Liver (tissue), 9 donors: Measurements from ENCODE around the gene PRR30. TPM values are rescaled to one million over a fixed set of nuclear protein-coding genes. Genes with fewer than 3 reads are reported as not detected.

Source experiments
- DNase-seq: peaks from one replicate; pipeline ENCODE4 v3.0.0-alpha.2; 2017; ENCODE audit warnings: low spot score
- H3K27ac ChIP-seq, 2 donors: one replicate each; pipeline ENCODE4 v1.7.0; 2013; ENCODE audit warnings: inconsistent platforms in 2 of 2, low read length in 2 of 2, control low read depth in 1 of 2, low read depth in 1 of 2, mild to moderate bottlenecking in 1 of 2
- H3K27me3 ChIP-seq, 4 donors: one replicate each; pipeline versions ENCODE4 v1.6.1 to v1.7.0; 2013; ENCODE audit warnings: low read length in 3 of 4, inconsistent platforms in 1 of 4, mild to moderate bottlenecking in 1 of 4, moderate library complexity in 1 of 4; ENCODE audit not compliant: control insufficient read depth in 4 of 4, insufficient read depth in 4 of 4
- H3K36me3 ChIP-seq, 4 donors: one replicate each; pipeline versions ENCODE4 v1.6.1 to v1.7.0; 2013; ENCODE audit warnings: low read length in 3 of 4, mild to moderate bottlenecking in 3 of 4, low read depth in 1 of 4, moderate library complexity in 1 of 4; ENCODE audit not compliant: control insufficient read depth in 4 of 4, insufficient read depth in 3 of 4
- H3K4me1 ChIP-seq, 4 donors: one replicate each; pipeline versions ENCODE4 v1.6.1 to v1.7.0; 2013; ENCODE audit warnings: low read length in 3 of 4, mild to moderate bottlenecking in 3 of 4, moderate library complexity in 1 of 4; ENCODE audit not compliant: control insufficient read depth in 4 of 4, insufficient read depth in 4 of 4
- H3K4me3 ChIP-seq, 3 donors: one replicate each; pipeline versions ENCODE4 v1.6.1 to v1.7.0; 2013; ENCODE audit warnings: low read length in 3 of 3, control low read depth in 1 of 3, low read depth in 1 of 3, mild to moderate bottlenecking in 1 of 3
- H3K9ac ChIP-seq, 2 donors: one replicate each; pipeline ENCODE4 v1.7.0; 2013; ENCODE audit warnings: low read length in 2 of 2, mild to moderate bottlenecking in 2 of 2, moderate library complexity in 2 of 2, control low read depth in 1 of 2, low read depth in 1 of 2
- H3K9me3 ChIP-seq, 4 donors: one replicate each; pipeline versions ENCODE4 v1.6.1 to v1.7.0; 2013; ENCODE audit warnings: low read length in 3 of 4; ENCODE audit not compliant: control insufficient read depth in 4 of 4
- ATF3 ChIP-seq: IDR thresholded peaks from 2 replicates; pipeline ENCODE4 v1.6.1; 2016; ENCODE audit warnings: antibody characterized with exemption
- CTCF ChIP-seq: fragments of 150-350 bp; IDR thresholded peaks from 2 replicates; pipeline ENCODE4 v1.5.1; 2017; ENCODE audit warnings: improper control_type of control experiment, low read depth, low read length; ENCODE audit not compliant: missing input control
- EGR1 ChIP-seq, 2 donors: IDR thresholded peaks; 2 replicates each; pipeline ENCODE4 v1.6.1; 2016 to 2018; ENCODE audit warnings: antibody characterized with exemption in 2 of 2, low read depth in 2 of 2
- FOXA1 ChIP-seq: IDR thresholded peaks from 2 replicates; pipeline ENCODE4 v1.6.1; 2016; ENCODE audit warnings: antibody characterized with exemption
- FOXA2 ChIP-seq: IDR thresholded peaks from 2 replicates; pipeline ENCODE4 v1.6.1; 2016; ENCODE audit warnings: antibody characterized with exemption
- GABPA ChIP-seq, 2 donors: IDR thresholded peaks in 1 of 2; conservative IDR thresholded peaks in 1 of 2; 2 replicates each; pipeline ENCODE4 v1.6.1; 2016; ENCODE audit warnings: antibody characterized with exemption in 2 of 2, mild to moderate bottlenecking in 1 of 2, moderate library complexity in 1 of 2
- HNF4A ChIP-seq, 2 donors: conservative IDR thresholded peaks; 2 replicates each; pipeline ENCODE4 v1.6.1; 2016; ENCODE audit warnings: antibody characterized with exemption in 2 of 2, mild to moderate bottlenecking in 2 of 2
- HNF4G ChIP-seq: IDR thresholded peaks from 2 replicates; pipeline ENCODE4 v1.6.1; 2016; ENCODE audit warnings: antibody characterized with exemption
- JUND ChIP-seq, 2 donors: IDR thresholded peaks; 2 replicates each; pipeline ENCODE4 v1.6.1; 2016; ENCODE audit warnings: antibody characterized with exemption in 2 of 2
- NR2F2 ChIP-seq: IDR thresholded peaks from 2 replicates; pipeline ENCODE4 v1.6.1; 2016; ENCODE audit warnings: antibody characterized with exemption
- RAD21 ChIP-seq, 2 donors: IDR thresholded peaks; 2 replicates each; pipeline ENCODE4 v1.6.1; 2016; ENCODE audit warnings: antibody characterized with exemption in 2 of 2, mild to moderate bottlenecking in 2 of 2
- RXRA ChIP-seq, 2 donors: IDR thresholded peaks; 2 replicates each; pipeline ENCODE4 v1.6.1; 2017 to 2018; ENCODE audit warnings: antibody characterized with exemption in 2 of 2, mild to moderate bottlenecking in 1 of 2
- SP1 ChIP-seq: IDR thresholded peaks from 2 replicates; pipeline ENCODE4 v1.6.1; 2018; ENCODE audit warnings: antibody characterized with exemption, mild to moderate bottlenecking
- TAF1 ChIP-seq: conservative IDR thresholded peaks from 2 replicates; pipeline ENCODE4 v1.6.1; 2016; ENCODE audit warnings: antibody characterized with exemption, mild to moderate bottlenecking
- YY1 ChIP-seq: IDR thresholded peaks from 2 replicates; pipeline ENCODE4 v1.6.1; 2016; ENCODE audit warnings: antibody characterized with exemption, mild to moderate bottlenecking
- ZBTB33 ChIP-seq: IDR thresholded peaks from 2 replicates; pipeline ENCODE4 v1.6.1; 2016; ENCODE audit warnings: antibody characterized with exemption
- WGBS: extraction: QIAGEN DNeasy Blood & Tissue Kit; methylation state at CpG from one replicate; pipeline ENCODE4 v1.1.7; 2013; 5-methylcytosine and 5-hydroxymethylcytosine counted together
- polyA plus RNA-seq, 2 donors: library from polyadenylated mRNA; stranded (reverse) in 1 of 2; unstranded in 1 of 2; fragments of 200-250 nt in 1 of 2; fragments of >200 nt in 1 of 2; fragmentation: Nextera tagmentation in 1 of 2; extraction: Ambion mirVana in 1 of 2; gene quantifications; one replicate each; pipeline versions ENCODE4 v1.2.1 to v1.2.3, GENCODE V29; 2013 to 2015
- total RNA-seq, 2 donors: library from RNA; depleted of rRNA; stranded (reverse); fragments of >200 nt; gene quantifications; one replicate each; pipeline ENCODE4 v1.2.3, GENCODE V29; 2014
- TF ChIP-seq, protein P1 (sequence below): IDR thresholded peaks from 2 replicates; pipeline ENCODE4 v1.6.1; 2016; ENCODE audit warnings: antibody characterized with exemption
- TF ChIP-seq, protein P2 (sequence below): IDR thresholded peaks from 2 replicates; pipeline ENCODE4 v1.6.1; 2016; ENCODE audit warnings: antibody characterized with exemption, mild to moderate bottlenecking
- donor health status: healthy.
- donor health status: healthy.
- donor health status: healthy.
- donor health status: healthy.
- donor health status: healthy.

The PRR30 gene
- total and polyA plus RNA-seq, 4 donors = not detected

GRCh38 chr2:27118525-27119329, 20.5 kb downstream of the PRR30 start, which contains the start of gene CGREF1:
Gene CGREF1 (minus strand): TSS chr2:27119128. CDS start chr2:27104366, 14,762 bp downstream.
- H3K36me3 ChIP-seq = no peaks in the 10 kb centered on the region
- no peaks in the 10 kb centered on the region for H3K9me3 ChIP-seq
- H3K4me1 ChIP-seq = peaks cover 0 to 18% (median 13%) of the 10 kb centered on the region in 4 donors
- TF ChIP-seq HNF4G (no peak), HNF4A (conservative IDR thresholded peaks at IDR 0.05) (no peak), JUND (IDR thresholded peaks at IDR 0.05) (no peak), FOXA2 (no peak), YY1 (no peak), FOXA1 (no peak), ATF3 (no peak), NR2F2 (no peak), TAF1 (no peak), RXRA (IDR thresholded peaks at IDR 0.05) (no peak), EGR1 (IDR thresholded peaks at IDR 0.05; ENCODE audit: low read depth in 2 of 2) (no peak), RAD21 (IDR thresholded peaks at IDR 0.05) (no peak), ZBTB33 (no peak), SP1 (no peak), CTCF (no peak), GABPA (IDR thresholded peaks at IDR 0.05 in 1 of 2, conservative IDR thresholded peaks at IDR 0.05 in 1 of 2) (no peak)
- TF ChIP-seq, protein P1, sequence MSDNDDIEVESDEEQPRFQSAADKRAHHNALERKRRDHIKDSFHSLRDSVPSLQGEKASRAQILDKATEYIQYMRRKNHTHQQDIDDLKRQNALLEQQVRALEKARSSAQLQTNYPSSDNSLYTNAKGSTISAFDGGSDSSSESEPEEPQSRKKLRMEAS = no peak
- TF ChIP-seq, protein P2, sequence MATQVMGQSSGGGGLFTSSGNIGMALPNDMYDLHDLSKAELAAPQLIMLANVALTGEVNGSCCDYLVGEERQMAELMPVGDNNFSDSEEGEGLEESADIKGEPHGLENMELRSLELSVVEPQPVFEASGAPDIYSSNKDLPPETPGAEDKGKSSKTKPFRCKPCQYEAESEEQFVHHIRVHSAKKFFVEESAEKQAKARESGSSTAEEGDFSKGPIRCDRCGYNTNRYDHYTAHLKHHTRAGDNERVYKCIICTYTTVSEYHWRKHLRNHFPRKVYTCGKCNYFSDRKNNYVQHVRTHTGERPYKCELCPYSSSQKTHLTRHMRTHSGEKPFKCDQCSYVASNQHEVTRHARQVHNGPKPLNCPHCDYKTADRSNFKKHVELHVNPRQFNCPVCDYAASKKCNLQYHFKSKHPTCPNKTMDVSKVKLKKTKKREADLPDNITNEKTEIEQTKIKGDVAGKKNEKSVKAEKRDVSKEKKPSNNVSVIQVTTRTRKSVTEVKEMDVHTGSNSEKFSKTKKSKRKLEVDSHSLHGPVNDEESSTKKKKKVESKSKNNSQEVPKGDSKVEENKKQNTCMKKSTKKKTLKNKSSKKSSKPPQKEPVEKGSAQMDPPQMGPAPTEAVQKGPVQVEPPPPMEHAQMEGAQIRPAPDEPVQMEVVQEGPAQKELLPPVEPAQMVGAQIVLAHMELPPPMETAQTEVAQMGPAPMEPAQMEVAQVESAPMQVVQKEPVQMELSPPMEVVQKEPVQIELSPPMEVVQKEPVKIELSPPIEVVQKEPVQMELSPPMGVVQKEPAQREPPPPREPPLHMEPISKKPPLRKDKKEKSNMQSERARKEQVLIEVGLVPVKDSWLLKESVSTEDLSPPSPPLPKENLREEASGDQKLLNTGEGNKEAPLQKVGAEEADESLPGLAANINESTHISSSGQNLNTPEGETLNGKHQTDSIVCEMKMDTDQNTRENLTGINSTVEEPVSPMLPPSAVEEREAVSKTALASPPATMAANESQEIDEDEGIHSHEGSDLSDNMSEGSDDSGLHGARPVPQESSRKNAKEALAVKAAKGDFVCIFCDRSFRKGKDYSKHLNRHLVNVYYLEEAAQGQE = no peak
- H3K27ac ChIP-seq = no peak within 1 kb of the TSS
- 9% methylated on average over 84 of the region's 84 CpGs for WGBS
- H3K9ac ChIP-seq = no peak within 1 kb of the TSS
- peaks cover 0 to 2% (median 0%) of the 10 kb centered on the region in 4 donors for H3K27me3 ChIP-seq
- H3K4me3 ChIP-seq = peak within 1 kb of the TSS in 2 of 3 donors; percentile 7 to 52
- no peak for DNase-seq
